A549 treated with AZD9567 at 1 μM for 4 hours (cell line): ENCODE measurements around the gene LTB. TPM values are rescaled to one million over a fixed set of nuclear protein-coding genes. Genes with fewer than 3 reads are reported as not detected.

Experiments used
- total RNA-seq: library from RNA; stranded (reverse); fragments of 200-300 nt; extraction: Qiagen RNA extraction; gene quantifications from 5 replicates; pipeline ENCODE4 v1.2.3, GENCODE V29; 2022; ENCODE audit not compliant: insufficient read depth

The LTB gene, protein sequence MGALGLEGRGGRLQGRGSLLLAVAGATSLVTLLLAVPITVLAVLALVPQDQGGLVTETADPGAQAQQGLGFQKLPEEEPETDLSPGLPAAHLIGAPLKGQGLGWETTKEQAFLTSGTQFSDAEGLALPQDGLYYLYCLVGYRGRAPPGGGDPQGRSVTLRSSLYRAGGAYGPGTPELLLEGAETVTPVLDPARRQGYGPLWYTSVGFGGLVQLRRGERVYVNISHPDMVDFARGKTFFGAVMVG
- total RNA-seq = 0.28 to 0.37 TPM (median 0.33 TPM) in 4 of 5 replicates, not detected in the other

DNA sequence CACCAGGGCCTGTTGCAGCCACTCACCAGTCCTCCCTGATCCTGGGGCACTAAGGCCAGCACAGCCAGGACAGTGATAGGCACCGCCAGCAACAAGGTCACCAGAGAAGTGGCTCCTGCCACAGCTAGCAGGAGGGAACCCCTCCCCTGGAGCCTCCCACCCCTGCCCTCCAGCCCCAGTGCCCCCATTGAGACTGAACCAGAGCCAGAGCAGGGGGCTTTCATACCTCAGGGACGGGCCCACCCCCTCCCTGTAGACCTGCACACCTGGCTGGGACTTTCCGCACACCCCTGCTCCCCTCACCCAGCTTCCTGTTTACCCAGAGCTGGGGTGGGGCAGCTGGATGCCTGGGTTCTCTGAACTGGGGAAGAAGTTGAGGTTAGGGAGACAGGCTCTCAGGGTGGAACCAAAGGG lies at the start of gene LTB:
Gene LTB (minus strand): TSS at position 195 of the 414 bp plus-strand sequence. CDS start 7 bp downstream, at position 188.

DNA sequence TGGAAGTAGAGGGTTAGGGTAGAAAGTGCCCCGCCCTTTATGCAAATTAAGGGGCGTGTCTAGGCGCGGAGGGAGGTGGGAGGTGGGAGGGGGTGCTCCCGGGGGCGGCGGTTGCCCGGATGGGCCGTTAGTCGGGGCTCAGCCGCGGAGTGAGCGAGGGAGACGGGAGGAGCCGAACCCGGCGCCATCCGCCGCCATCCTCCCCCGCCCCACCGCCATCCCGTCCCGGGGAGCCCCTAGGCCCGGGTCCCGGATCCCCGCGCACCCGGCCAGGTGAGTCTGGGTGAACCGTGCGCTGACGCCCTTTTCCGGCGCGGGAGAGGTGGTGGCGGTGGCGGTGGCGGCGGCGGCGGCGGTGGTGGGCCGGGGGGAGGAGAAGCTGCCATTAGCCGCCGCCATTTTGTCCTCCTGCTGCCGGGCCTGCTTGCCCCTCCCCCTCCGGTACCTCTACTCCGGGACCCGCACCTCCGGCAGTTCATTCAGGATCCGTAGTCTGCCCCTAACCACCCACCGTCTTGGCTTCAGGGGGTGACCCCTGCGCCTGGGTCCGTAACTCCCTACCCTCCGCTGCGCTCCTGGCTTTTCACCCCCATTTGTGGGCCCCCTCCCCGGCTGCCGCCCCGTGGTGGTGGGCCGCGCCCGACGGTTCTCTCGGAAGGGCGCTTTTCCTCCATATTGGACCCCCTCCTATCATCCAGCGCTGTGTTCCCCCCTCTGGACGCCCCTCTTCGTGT lies 38.5 kb upstream of the LTB start, which contains the start of gene PRRC2A:
Gene PRRC2A (plus strand): TSS at position 130 of the 734 bp plus-strand sequence. CDS start 2,075 bp downstream, outside the sequence.

DNA sequence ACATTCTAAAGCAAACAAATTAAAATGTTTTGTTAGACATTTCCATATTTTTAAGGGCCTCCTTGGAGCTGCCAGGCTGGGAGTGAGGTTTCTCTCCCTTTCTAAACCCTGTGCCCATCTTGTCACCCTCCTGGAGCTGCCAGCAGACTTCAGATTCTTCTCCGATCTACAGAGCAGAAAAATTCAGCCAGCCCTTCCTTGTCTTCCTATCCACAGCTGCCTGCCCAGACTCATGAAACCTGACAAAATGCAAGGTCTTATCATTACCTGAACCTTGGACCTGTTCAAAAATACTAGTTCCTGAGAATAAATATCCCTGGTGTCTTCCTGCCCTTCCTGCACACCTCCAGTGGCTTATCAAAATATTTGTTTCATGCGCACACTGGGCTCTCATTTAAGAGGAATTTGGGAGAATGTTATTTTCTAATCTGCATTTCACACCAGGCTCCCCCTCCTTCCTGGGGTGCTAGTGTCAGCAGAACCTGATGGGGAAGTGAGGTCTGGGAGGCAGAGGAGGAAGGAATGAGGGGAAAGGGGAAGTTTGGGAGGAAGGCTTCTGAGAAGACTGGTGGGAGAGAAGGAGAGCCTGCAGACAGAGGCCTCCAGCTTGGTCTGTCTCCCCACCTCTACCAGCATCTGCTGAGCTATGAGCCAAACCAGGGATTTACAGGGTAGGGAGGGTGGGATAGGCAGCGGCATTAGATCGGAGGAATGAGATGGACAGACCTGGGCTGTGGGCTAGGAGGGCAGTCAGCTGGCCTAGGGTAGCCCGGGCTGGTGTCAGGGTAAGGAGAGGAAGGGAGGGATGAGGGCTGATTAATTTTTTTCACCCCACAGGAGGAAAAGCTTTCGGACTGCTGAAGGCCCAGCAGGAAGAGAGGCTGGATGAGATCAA lies 32.7 kb upstream of the LTB start, which contains the start of gene AIF1:
Gene AIF1 (plus strand): TSS at position 551 of the 895 bp plus-strand sequence. CDS start 96 bp downstream, at position 647.

DNA sequence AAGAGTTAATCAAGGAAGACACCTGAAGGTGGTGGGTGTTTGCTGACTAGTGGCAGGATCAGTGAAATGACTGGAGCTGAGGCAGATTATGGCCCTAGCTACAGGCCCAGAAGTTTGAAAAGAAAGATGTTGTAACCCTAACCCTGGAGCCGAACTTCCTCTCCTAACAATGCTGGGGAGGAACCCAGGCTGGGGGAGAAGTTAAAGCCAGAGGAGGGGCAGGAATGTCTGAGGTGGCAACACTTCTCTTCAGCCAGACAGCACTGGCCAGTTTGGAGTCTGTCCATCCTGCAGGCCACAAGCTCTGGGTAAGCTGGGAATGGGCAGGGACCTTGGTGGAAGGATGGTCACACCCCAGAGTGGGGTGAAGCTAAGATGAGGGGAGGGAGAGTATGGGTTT lies 3.8 kb upstream of the LTB start, which contains the start of gene LST1:
Gene LST1 (plus strand): TSS at position 270 of the 400 bp plus-strand sequence. CDS start 1,023 bp downstream, outside the sequence.

DNA sequence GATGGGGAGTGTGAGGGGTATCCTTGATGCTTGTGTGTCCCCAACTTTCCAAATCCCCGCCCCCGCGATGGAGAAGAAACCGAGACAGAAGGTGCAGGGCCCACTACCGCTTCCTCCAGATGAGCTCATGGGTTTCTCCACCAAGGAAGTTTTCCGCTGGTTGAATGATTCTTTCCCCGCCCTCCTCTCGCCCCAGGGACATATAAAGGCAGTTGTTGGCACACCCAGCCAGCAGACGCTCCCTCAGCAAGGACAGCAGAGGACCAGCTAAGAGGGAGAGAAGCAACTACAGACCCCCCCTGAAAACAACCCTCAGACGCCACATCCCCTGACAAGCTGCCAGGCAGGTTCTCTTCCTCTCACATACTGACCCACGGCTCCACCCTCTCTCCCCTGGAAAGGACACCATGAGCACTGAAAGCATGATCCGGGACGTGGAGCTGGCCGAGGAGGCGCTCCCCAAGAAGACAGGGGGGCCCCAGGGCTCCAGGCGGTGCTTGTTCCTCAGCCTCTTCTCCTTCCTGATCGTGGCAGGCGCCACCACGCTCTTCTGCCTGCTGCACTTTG lies 6.8 kb downstream of the LTB start, which contains the start of gene TNF:
Gene TNF (plus strand): TSS at position 231 of the 567 bp plus-strand sequence. CDS start 177 bp downstream, at position 408.

DNA sequence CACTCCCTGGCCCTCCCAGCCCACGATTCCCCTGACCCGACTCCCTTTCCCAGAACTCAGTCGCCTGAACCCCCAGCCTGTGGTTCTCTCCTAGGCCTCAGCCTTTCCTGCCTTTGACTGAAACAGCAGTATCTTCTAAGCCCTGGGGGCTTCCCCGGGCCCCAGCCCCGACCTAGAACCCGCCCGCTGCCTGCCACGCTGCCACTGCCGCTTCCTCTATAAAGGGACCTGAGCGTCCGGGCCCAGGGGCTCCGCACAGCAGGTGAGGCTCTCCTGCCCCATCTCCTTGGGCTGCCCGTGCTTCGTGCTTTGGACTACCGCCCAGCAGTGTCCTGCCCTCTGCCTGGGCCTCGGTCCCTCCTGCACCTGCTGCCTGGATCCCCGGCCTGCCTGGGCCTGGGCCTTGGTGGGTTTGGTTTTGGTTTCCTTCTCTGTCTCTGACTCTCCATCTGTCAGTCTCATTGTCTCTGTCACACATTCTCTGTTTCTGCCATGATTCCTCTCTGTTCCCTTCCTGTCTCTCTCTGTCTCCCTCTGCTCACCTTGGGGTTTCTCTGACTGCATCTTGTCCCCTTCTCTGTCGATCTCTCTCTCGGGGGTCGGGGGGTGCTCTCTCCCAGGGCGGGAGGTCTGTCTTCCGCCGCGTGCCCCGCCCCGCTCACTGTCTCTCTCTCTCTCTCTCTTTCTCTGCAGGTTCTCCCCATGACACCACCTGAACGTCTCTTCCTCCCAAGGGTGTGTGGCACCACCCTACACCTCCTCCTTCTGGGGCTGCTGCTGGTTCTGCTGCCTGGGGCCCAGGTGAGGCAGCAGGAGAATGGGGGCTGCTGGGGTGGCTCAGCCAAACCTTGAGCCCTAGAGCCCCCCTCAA lies 9.9 kb downstream of the LTB start, which contains the start of gene LTA:
Gene LTA (plus strand): TSS at position 249 of the 871 bp plus-strand sequence. CDS start 454 bp downstream, at position 703.

DNA sequence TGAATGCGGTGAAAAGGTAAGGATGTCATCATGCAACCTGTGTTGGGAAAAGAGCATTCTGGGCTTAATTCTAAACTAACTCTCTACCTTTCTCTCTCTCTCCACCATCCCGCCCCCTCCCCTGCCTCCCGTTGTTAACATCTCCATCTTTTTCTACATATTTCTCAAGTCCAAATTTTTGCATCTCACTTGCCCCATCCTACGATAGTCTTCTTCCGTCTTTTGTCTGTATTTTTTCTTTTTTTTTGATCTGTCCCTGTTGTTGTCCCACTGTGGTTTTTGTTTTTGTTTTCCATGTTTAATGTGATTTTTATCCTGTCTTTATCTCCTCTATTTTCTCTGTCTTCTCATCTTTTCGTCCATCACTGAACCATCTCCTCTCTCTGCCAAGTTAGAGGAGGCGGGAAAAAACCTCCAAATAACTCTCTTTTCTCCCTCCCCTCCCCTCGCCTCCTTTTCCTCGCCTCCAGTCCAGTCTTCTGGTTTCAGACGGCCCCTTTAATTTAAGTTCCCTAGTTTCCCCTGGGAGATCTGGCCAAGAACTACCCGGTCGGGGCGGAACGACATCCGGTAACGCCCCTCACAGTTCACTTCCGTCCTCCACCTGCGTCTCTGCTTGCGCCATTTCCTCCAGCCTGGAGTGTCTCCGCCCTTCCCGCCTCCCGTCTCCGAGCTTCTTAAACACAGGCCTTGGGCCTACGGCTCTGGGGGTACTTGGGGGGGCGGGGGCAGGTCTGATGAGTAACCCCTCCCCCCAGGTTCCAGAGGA lies 35.1 kb downstream of the LTB start, which contains the start of gene NFKBIL1:
Gene NFKBIL1 (plus strand): TSS at position 651 of the 769 bp plus-strand sequence. CDS start 87 bp downstream, at position 738.

DNA sequence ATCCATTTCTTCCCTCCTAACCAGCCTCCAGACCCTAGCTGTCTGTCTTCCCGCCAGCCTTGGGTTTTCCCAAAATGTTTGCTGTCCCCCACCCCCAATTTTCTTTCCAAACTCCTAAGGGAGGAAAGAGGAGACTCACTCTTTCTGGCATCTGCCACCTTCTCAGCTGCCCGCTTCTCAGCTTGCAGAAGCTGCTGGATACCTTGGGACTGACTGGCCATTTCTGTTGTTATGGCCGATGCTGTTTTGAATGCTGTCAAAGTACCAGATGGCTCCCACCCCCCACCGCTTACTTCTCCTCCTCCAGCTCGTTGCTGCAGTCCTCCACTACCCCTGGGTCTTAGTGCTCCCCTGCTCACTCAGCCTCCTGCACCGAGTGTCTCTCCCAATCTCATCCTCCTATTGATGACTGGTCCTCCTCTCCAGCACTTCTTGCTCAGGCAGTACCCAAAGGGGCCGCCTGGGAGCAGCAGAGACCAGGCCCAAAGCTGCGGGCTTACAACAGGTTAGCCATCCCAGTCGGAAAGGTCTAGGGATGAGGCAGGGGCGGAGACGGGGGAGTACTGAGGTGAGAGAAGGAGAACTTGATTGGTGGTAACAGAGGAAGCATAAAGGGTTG lies 35.8 kb downstream of the LTB start, which contains the start of gene ATP6V1G2:
Gene ATP6V1G2 (minus strand): TSS at position 270 of the 619 bp plus-strand sequence. CDS start 49 bp downstream, at position 221.

DNA sequence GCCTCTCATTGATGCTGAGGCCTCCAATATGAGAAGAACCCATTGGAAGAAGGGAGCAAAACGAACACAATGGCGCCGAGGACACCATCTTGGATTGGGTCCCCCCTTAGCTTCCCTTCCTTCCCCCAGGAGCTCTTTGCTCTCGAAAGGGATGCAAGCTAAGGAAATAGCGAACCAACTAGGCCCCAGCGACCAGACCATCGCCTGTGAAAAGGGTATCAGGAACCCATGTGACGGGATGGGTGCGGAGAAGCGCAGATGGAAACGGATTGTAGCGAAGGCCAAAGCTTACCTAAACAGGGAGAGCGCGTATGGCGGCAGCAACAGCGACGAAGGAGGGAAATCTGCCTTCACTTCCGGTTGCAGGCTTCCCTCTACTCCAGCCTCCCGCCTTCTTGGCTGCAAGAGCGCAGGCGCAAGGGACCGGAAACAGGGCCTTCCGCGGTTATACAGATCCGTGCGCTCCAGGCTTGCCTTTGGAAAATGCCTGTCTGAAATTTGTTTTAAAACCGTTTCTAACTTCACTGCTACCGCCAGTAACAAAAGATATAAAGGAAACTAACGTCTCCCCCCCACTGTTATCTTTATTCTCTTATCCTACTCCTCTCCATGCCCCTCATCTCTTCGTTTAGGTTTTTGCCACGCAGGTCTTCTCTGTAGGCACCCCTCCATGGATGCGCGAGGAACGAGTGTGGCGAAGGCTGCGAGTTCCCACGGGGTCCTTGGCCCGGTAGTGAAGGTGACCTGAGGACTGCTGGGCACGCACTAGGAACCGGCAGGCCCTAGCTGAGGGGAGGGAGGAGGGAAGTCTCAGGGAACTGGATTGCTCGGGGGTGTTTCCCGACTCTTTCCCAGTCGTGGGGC lies 40.3 kb downstream of the LTB start, which contains the start of gene DDX39B:
Gene DDX39B (minus strand): TSS at position 346 of the 864 bp plus-strand sequence. CDS start 1,471 bp downstream, outside the sequence.

Other genes with a start within 250 kb of the LTB start
- 26.6 to 30.8 TPM (median 28.4 TPM) in 5 replicates for gene HLA-B, start 225.2 kb downstream of the LTB start, total RNA-seq
- 30.4 to 38.8 TPM (median 31.3 TPM) in 5 replicates for gene MICA, start 178.8 kb downstream of the LTB start, total RNA-seq
- 6.3 to 10.0 TPM (median 7.2 TPM) in 5 replicates for gene MICB, start 84.3 kb downstream of the LTB start, total RNA-seq
- gene MCCD1, start 53.5 kb downstream of the LTB start, total RNA-seq = not detected in 5 replicates
- 335 to 403 TPM (median 384 TPM) in 5 replicates for gene DDX39B, start 40.4 kb downstream of the LTB start, total RNA-seq
- gene ATP6V1G2, start 35.8 kb downstream of the LTB start, total RNA-seq = 0.43 to 0.72 TPM (median 0.55 TPM) in 4 of 5 replicates, not detected in the other
- gene NFKBIL1, start 34.8 kb downstream of the LTB start, total RNA-seq = 10.5 to 15.8 TPM (median 11.3 TPM) in 5 replicates
- 0.07 to 0.21 TPM (median 0.08 TPM) in 3 of 5 replicates, not detected in the others for gene LTA, start 10.1 kb downstream of the LTB start, total RNA-seq
- gene TNF, start 6.9 kb downstream of the LTB start, total RNA-seq = 0.09 to 0.10 TPM (median 0.10 TPM) in 3 of 5 replicates, not detected in the others
- 0.36 to 0.58 TPM (median 0.39 TPM) in 3 of 5 replicates, not detected in the others for gene LST1, start 3.9 kb upstream of the LTB start, total RNA-seq
- gene NCR3, start 10.6 kb upstream of the LTB start, total RNA-seq = not detected in 5 replicates
- gene AIF1, start 32.8 kb upstream of the LTB start, total RNA-seq = not detected in 5 replicates
- 51.3 to 92.7 TPM (median 87.1 TPM) in 5 replicates for gene PRRC2A, start 38.3 kb upstream of the LTB start, total RNA-seq
- 106 to 149 TPM (median 137 TPM) in 5 replicates for gene BAG6, start 70.2 kb upstream of the LTB start, total RNA-seq
- gene APOM, start 73.5 kb upstream of the LTB start, total RNA-seq = 3.0 to 6.4 TPM (median 3.4 TPM) in 5 replicates
- 11.3 to 12.5 TPM (median 11.8 TPM) in 5 replicates for gene C6orf47, start 78.4 kb upstream of the LTB start, total RNA-seq
- gene GPANK1, start 82.6 kb upstream of the LTB start, total RNA-seq = 8.7 to 11.6 TPM (median 10.2 TPM) in 5 replicates
- 167 to 183 TPM (median 175 TPM) in 5 replicates for gene CSNK2B, start 83.7 kb upstream of the LTB start, total RNA-seq
- 4.5 to 5.2 TPM (median 5.0 TPM) in 4 of 5 replicates, not detected in the other for gene LY6G5B, start 87.6 kb upstream of the LTB start, total RNA-seq
- 0.87 to 3.8 TPM (median 1.6 TPM) in 5 replicates for gene LY6G5C, start 98.6 kb upstream of the LTB start, total RNA-seq
- 13.9 to 20.0 TPM (median 18.3 TPM) in 5 replicates for gene ABHD16A, start 120.9 kb upstream of the LTB start, total RNA-seq
- not detected in 5 replicates for gene LY6G6F, start 124.4 kb upstream of the LTB start, total RNA-seq
- gene LY6G6D, start 132.9 kb upstream of the LTB start, total RNA-seq = not detected in 5 replicates
- 0.09 to 0.12 TPM (median 0.10 TPM) in 3 of 5 replicates, not detected in the others for gene LY6G6C, start 139.3 kb upstream of the LTB start, total RNA-seq
- gene MPIG6B, start 140.9 kb upstream of the LTB start, total RNA-seq = 0.07 TPM in 1 of 5 replicates, not detected in the others
- 18.1 to 32.1 TPM (median 29.3 TPM) in 5 replicates for gene DDAH2, start 146.9 kb upstream of the LTB start, total RNA-seq
- gene CLIC1, start 154.1 kb upstream of the LTB start, total RNA-seq = 451 to 493 TPM (median 458 TPM) in 5 replicates
- gene MSH5, start 157.6 kb upstream of the LTB start, total RNA-seq = 5.2 to 15.2 TPM (median 14.0 TPM) in 5 replicates
- gene SAPCD1, start 180.2 kb upstream of the LTB start, total RNA-seq = 3.0 to 4.6 TPM (median 3.9 TPM) in 4 of 5 replicates, not detected in the other
- gene VWA7, start 194.9 kb upstream of the LTB start, total RNA-seq = 1.6 to 4.5 TPM (median 1.8 TPM) in 5 replicates
- 46.5 to 58.0 TPM (median 53.6 TPM) in 5 replicates for gene VARS1, start 213.3 kb upstream of the LTB start, total RNA-seq
- gene LSM2, start 224.5 kb upstream of the LTB start, total RNA-seq = 42.7 to 60.2 TPM (median 57.9 TPM) in 5 replicates
- 0.97 to 1.8 TPM (median 1.1 TPM) in 5 replicates for gene HSPA1L, start 232.9 kb upstream of the LTB start, total RNA-seq
- 189 to 295 TPM (median 214 TPM) in 5 replicates for gene HSPA1A, start 233.1 kb upstream of the LTB start, total RNA-seq
- 154 to 227 TPM (median 167 TPM) in 5 replicates for gene HSPA1B, start 245.3 kb upstream of the LTB start, total RNA-seq